HG02852 (cell line): Measurements from ENCODE around the gene SLC13A5.
"Not testable (repeated sequence)": the region's sequence is repeated elsewhere in the genome, so short reads cannot be mapped to it uniquely, and the experiment has no call there.

ENCODE experiments used
- ATAC-seq: cut with Tn5 transposase; IDR thresholded peaks from one replicate; pipeline ENCODE4 v1.9.1; 2021; ENCODE audit warnings: mild to moderate bottlenecking, moderate library complexity; ENCODE audit not compliant: unreplicated experiment

SLC13A5 gene

DNA sequence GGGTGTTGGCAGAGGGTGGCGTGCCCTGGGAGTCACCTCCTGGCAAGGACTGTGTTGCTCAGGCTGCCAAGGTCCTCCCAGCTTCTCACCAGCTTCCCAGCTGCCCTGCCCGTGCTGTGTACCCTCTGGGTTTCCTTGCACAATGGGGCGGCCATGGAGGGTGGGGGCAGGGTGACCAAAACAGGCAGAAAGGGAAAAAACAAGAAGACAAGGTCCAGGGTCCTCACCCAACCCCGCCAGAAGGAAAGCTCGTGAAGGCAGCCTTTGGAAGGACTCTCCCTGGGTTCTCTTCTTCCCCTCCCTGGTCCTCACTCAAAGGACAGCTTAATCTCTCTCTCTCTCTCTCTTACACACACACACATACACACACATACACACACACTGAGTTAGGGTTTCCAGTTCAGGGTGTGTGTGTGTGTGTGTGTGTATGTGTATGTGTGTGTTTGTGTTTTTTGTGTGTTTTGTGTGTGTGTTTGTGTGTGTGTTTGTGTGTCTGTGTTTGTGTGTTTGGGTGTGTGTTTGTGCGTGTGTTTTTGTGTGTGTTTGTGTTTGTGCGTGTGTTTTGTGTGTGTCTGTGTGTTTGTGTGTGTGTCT is 2.0 kb downstream of the SLC13A5 start:
- ATAC-seq = no peak

DNA sequence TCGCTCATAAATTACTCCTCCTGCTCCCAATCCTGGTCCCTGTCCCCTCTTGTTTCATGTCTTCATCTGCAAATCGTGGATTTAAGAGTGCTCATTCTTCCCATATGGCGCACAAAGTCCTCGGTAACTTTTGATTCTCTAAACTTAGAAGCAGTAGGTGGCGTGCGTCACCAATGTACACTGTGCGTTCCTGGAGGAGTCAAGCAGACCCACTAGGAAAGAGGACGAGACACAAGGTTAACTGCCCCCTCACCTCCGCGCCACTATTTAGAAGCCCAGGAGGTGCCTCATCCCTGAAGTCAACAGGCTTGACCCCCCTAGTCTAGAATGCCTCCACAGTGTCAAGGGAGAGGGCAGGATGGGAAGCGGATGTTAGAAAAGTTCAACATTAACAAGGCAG is 2.9 kb downstream of the SLC13A5 start:
- no peak for ATAC-seq

DNA sequence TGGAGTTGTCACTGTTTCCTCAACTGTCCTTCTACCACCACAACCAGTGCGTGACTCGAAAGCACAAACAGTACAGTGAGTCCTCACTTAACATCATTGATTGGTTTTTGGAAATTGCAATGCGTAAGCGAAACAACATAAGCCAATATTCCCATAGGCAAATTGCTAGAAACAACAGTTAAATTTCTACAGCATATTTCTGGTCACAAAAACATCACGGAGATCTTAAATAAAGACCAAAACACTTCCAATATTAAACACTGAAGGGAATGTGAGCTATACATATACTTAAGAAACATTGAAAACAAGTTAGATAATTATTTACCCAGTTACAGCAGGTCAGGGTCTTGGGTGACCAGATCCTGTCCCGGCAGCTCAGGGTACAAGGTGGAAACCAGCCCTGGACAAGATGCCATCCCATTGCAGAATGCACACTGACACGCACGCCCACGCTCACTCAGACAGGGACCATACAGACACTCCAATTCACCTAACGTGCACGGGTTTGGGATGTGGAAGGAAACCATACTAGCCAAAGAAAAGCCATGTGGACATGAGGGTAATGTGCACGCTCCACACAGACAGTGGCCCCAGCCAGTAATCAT is 4.7 kb downstream of the SLC13A5 start:
- no peak for ATAC-seq

DNA sequence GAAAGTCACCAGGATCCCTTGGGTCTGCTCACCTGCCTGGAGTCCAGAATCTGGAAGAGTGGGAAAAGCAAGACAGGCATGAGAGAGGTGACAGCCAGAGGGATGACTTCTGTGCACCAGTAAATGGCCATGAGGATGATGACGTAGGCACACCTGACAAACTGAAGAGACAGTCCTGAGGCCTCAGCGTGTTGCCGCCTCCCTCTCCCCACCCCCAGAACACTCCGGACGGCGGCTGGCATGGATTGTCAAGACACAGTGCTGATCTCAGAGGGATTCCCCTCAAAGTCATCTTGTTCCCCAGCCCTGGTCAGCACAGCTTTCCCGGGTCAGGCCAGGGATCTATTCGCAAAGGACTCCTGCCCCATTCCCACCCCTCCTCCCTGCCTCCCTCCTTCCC is 6.2 kb downstream of the SLC13A5 start:
- ATAC-seq = no peak

DNA sequence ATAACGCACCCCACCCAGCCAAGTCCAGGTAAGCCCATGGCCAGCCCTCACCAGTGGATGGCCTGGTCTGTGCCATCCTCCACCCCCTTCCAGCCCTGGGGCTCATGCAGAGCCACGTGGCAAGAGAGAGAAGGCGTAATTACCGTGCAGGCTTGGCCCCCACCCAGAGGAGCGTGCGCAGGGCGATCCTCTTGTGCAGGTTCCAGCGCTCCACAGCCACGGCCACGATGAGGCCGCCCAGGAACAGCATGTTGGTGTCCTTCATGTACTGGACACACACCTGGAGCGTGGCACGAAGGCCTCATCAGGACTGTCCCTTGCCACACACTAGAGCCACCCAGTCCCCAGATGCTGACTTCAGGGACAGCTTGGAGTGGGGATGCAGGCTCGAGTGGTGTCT is 6.7 kb downstream of the SLC13A5 start:
- ATAC-seq = no peak

DNA sequence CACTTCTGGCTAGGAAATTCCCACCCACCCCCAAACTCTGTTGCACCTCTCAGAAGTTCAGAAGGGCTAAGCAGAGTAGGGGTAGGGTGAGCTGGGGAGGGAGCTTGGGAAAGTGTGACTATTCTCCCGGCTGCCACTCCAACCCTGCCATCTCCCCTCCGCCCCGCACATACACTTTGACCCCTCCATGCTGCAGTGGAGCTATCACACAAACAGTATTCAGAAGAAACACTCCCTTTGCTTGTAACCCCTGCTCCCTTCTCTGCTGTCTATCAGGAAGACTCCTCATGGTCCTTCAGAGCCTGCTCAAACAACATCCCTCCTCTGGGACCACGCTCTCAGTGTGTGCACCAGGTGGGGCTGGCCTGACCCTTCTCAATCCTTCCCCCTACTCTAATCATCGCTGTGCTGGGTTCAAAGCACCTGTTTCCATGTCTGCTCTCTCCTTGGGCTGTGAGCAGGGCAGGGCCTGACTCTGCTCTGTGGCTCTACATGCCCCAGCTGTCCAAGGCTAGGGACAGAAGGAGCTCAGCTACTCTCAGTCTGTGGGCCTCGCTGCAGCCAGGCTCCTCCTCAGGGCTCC is 8.6 kb downstream of the SLC13A5 start:
- no peak for ATAC-seq

DNA sequence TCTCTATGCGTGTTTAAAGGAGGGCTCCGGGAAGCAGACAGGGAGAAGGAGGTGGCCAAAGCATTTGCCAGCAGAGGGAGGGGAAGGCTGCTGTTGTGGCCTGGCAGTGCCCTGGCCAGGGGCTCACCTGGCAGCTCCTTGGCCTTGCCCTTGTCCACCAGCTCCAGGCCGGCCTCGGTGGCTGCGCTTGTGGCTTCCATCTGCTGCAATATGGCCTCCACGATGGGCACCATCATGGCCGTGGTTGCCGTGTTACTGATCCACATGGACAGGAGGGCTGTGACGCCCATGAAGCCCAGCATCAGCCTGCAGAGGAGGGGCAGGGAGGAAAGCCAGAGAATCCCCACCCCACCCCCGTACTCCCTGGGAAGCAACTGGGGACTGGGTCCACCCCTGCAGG is 9.4 kb downstream of the SLC13A5 start:
- no peak for ATAC-seq

DNA sequence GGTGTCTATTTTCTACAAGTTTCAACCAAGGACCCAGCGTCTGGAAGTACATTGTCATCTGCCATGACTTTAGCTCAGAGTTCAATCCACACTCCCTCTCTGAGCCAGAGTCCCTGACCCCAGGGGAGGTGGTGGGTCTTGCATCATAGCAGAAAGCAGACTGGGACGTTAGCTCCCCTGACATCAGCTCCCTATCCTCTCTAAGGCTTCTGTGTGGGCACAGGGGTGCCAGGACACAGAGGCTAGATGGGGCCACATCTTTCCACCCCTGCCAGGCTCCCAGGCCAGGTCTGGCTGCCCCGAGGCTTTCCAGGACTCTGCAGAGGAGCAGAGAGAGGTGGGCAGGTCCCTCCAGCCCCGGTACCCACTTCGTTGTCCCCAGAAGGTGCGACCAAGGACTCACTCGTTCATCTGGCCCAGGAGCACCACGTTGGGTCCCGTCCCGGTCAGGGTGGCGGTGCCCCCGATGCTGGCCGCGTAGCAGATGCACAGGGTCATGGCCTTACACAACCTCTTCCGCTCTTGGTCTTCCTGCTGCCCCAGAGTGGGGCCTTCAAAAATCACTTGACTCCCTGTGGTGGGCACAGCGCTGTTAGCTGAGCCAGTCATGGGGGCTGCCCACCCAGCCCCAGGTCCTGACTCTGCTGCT is 10.5 kb downstream of the SLC13A5 start:
- ATAC-seq = no peak

DNA sequence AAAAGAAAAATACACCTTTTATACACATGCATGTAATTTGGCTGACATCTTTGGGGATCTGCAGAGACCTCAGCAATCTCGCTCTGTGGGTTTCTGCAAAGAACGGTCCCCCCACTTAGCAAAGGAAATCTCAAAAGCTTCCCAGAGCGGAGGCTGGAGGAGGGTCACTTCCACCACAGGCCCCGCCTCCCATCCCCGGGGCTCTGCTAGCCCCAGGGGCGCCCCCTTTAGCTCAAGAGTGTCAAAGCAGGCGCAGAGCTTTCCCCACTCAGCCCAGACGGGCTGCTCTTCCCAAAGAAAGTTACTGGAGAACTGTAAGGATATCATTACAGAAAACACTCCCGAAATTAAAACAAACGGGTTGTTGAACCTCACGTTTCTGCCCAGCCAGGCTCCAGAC is 11.4 kb downstream of the SLC13A5 start:
- no peak for ATAC-seq

DNA sequence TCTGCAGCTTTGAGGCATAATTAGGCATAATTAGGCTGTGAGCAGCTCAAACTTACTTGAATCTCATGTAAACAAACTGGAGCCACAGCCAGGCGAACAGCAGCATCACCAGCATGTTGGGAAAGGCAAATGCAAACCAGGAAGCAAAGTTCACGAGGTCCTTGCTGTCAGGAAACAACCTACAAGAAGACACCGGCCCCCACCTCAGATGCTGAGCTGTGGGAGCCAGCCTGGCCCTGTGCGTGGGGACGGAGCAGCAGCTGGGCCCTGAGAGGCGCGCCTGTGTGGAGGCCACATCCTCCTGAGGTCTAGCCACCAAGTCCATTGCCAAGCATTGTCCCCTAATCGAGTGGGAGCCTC is 12.2 kb downstream of the SLC13A5 start:
- no peak for ATAC-seq

DNA sequence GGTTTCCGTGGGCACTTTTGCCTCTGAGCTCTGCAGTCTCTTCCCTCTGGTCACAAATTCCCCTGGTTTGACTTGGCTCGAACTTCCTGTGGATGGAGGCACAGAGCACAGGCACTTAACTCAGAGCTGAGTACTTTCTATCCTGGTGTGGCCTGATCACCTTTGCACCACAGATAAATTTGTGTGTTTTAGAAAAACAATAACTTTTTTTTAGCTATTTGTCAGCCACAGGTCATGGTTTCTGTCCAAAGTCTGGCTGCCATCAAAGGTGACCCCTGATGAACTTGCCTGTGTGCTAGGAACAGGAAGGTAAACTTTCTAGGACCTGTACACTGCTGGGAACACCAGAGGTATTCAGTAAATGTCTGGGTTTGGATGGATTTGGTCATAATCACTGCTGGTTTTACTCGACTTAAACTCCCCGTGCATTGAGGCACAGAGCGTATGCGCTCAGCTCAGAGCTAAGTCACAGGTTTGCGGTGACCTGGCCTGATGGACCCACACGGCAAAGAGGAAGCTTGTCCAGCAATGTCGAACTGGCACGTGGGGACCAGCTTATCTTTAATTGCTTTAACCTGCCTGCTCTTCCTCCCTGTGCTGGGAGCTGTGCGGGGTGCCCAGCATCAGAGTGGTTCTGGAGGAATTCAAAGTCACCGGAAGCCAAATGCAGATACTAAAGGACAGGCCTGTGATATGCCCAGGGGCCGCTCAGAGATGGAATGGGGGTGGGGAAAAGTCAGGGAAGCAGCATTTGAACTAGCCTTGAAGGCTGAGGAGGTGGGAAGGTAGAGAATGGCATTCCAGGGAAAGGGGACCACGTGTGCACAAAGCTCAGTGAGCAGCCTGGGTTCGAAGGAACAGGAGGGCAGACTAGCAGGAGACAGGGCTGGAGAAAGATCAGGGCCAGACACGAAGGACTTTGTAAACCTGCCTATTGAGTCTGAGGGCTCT is 12.9 kb downstream of the SLC13A5 start:
- no peak for ATAC-seq

DNA sequence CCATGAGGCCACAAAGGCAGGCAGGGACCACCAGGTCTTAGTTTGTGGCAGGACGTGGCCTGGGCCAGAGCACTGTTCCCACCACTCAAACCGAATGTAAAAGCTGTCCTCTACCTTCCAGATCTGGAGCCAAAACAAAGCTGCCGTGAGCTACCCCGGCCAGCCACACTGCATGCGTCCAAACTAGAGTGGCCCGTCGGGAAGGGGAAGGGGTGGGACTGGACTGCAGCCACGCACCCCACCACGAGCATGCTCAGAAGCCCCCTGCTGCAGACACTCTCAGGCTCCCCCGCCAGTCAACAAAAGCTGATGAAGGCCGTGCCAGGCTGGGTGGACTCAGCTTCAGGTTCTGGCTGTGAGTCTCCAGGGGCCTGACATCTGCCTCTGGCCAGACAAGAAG is 15.2 kb downstream of the SLC13A5 start:
- ATAC-seq = no peak

DNA sequence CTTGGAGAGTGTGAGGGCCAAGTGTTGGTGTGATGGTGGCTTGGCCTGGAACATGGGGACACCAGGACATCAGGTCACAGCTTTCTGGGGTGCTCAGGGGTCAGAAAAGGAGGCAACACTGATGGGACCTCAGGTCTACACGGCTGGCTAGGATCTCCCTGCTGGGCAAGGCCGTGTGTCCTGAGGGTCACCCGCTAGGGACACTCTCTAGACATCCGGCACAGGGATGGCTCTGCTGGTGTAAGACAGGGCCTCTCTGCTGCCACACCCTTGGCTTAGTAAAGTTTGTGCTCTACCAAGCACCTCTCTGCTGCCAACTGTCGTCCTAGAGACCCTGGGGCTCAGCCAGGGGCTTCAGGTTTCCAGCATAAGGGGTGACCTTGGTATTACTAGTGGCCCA is 16.3 kb downstream of the SLC13A5 start:
- no peak for ATAC-seq

DNA sequence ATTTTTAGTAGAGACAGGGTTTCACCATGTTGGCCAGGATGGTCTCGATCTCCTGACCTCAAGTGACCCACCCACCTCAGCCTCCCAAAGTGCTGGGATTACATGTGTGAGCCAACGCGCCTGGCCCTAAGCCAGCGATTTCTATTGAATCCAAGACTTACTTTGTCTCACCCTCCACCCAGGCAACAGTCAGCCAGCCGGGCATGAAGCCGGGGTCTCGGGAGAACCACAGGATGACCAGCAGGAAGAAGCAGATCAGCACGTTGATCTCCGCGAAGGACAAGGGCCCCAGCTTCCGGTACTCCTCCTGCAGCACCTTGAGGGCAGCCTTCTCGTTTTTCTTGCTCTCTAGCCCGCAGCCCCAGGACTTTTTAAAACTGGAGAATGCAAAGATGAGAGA is 17.6 kb downstream of the SLC13A5 start:
- no peak for ATAC-seq

DNA sequence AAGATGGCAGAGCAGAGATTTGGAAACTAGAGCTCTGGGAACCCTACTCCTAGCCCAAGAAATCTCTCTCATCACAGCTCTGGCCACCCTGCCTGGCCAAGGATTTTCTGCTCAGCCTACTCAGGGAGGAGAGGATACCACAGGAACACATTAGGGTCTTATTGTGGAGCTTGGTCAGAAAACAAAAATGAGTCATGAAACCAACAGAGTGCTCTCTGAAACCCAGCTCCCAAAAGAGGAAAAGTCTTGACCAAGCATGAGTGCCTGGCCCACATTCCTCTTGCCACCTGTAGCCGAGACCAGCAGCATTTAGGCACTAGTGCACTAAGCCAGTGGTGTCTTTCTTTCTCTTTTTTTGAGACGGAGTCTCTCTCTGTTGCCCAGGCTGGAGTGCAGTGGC is 18.1 kb downstream of the SLC13A5 start:
- no peak for ATAC-seq

DNA sequence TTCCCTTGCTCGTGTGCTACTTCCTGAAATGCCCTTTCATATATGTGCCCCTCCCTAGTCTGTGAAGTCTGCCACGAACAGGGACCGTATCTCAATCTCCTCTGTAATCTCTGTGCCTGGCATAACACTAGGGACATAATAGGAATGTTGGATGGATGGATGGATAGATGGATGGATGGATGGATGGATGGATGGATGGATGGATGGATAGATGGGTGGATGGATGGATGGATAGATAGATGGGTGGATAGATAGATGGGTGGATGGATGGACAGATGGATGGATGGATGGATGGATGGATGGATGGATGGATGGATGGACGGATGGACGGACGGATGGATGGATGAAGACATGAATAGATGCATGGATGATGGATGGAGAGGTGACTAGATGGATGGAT is 21.2 kb downstream of the SLC13A5 start:
- ATAC-seq = not testable (repeated sequence)

DNA sequence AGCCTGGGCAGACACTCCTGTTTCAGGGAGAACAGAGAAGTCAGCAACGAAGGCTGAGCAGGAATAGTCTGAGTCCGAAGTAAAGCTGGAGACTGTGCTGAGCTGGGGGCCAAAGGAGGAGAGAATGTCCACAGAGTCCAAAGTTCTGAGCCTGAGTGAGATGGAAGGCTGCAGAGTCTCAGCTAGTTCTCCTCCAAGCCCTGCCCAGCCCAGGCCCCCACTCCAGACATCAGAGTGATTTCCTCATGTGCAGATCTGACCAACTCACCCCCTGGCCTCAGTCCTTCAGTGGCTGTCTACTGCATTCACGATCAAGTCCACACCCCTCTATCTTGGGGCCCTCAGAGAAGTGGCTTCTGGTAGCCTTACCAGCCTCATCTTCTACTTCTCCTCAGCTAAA is 21.6 kb downstream of the SLC13A5 start:
- ATAC-seq = no peak

DNA sequence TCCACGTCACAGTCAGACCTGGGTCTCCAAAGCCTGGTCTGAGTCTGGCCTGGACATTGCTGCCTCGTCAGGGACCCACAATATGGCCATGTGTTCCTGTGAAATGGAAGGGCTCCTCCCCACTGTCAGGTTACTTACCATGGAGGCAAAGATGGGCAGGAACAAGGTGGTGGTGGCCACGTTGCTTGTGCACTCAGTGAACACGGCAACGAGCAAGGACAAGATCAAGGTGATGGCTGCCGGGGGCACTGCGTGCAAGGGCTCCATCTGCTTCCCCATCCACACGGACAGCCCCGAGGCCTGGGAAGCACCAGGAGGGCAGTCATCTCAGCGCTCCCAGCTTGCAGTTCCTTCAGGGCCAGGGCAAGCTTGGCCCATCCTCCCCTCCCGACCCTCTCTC is 22.5 kb downstream of the SLC13A5 start:
- no peak for ATAC-seq

DNA sequence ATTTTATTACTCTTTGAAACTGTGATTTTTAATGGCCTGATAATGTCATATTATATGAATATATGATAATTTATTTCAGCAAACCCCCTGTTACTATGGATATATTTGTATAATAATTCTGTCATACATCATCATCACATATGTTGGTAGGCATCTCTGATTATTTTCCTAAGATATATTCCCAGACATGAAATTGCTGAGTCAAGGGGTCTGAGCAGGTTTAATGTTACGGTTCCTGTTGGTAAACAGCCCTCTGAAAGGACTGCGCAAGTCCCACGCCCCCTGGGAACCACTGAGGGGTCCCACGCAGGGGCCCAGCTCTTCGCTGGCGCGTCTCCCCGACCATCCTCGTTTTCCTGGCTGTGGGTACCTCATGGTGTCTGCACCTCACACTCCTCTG is 24.2 kb downstream of the SLC13A5 start:
- no peak for ATAC-seq

DNA sequence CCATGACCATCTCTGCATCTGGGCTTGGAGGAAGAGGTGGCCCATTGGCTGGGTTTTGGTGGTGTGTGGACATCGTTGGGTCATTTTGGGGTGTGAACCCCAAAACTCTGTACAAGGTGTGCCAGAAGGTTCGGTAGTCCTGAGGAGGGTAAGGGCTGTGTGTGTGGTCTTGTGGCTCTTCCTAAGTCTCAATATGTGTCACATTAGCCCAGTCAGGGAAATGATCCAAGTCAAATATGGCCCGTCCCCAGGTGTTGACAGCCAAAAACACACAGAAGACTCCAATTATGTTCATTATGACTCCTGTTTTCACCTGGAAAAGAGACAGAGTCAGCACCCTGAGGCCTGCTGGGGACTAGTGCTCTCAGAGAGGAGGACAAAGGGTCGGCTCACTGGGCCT is 27.1 kb downstream of the SLC13A5 start:
- no peak for ATAC-seq
